Esophagus (tissue), 2 donors: ENCODE measurements around the gene ICAM4. TPM values are rescaled to one million over a fixed set of nuclear protein-coding genes. Genes with fewer than 3 reads are reported as not detected.
A peak's percentile ranks its signal among the peaks of the same experiment; 100 is the strongest.
"Not testable (repeated sequence)": the region's sequence is repeated elsewhere in the genome, so short reads cannot be mapped to it uniquely, and the experiment has no call there.

Experiments used
- H3K27ac ChIP-seq, 2 donors: one replicate each; pipeline ENCODE4 v1.5.1; 2013; ENCODE audit warnings: low read depth in 2 of 2, mild to moderate bottlenecking in 2 of 2, inconsistent platforms in 1 of 2, low read length in 1 of 2, moderate library complexity in 1 of 2
- H3K27me3 ChIP-seq, 2 donors: one replicate each; pipeline ENCODE4 v1.6.1; 2013; ENCODE audit warnings: low read length in 2 of 2, control low read depth in 1 of 2, mild to moderate bottlenecking in 1 of 2; ENCODE audit not compliant: insufficient read depth in 2 of 2, control insufficient read depth in 1 of 2
- H3K36me3 ChIP-seq, 2 donors: one replicate each; pipeline ENCODE4 v1.6.1; 2013; ENCODE audit warnings: low read length in 1 of 2; ENCODE audit not compliant: control insufficient read depth in 2 of 2, insufficient read depth in 2 of 2
- H3K4me1 ChIP-seq, 2 donors: one replicate each; pipeline ENCODE4 v1.6.1; 2013; ENCODE audit warnings: low read length in 1 of 2; ENCODE audit not compliant: control insufficient read depth in 2 of 2, insufficient read depth in 2 of 2
- H3K4me3 ChIP-seq, 2 donors: one replicate each; pipeline ENCODE4 v1.5.1; 2013; ENCODE audit warnings: low read length in 2 of 2, mild to moderate bottlenecking in 2 of 2, low read depth in 1 of 2, moderate library complexity in 1 of 2
- H3K9me3 ChIP-seq, 2 donors: one replicate each; pipeline ENCODE4 v1.6.1; 2013; ENCODE audit warnings: mild to moderate bottlenecking in 2 of 2, low read depth in 1 of 2, low read length in 1 of 2, moderate library complexity in 1 of 2; ENCODE audit not compliant: control insufficient read depth in 2 of 2, insufficient read depth in 1 of 2
- WGBS, 2 donors: extraction: QIAGEN DNeasy Blood & Tissue Kit; methylation state at CpG; one replicate each; pipeline ENCODE4 v1.1.7; 2013; 5-methylcytosine and 5-hydroxymethylcytosine counted together
- polyA plus RNA-seq, 2 donors: library from polyadenylated mRNA; stranded (reverse); fragments of 200-250 nt; gene quantifications; one replicate each; pipeline ENCODE4 v1.2.3, GENCODE V29; 2013
- donor health status: healthy with polysubstance abuse.
- donor health status: Bipolar disorder and iron deficiency.

ICAM4 gene, protein sequence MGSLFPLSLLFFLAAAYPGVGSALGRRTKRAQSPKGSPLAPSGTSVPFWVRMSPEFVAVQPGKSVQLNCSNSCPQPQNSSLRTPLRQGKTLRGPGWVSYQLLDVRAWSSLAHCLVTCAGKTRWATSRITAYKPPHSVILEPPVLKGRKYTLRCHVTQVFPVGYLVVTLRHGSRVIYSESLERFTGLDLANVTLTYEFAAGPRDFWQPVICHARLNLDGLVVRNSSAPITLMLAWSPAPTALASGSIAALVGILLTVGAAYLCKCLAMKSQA
- polyA plus RNA-seq, result under 1 TPM; 0.12 to 0.26 TPM

GRCh38 chr19:10286803-10287737 lies at the start of gene ICAM4:
TSS of gene ICAM4 (plus strand) at chr19:10286955. CDS start at chr19:10287013, 58 bp downstream.
- 11 to 24% methylated on average over 59 of the region's 59 CpGs for WGBS, 2 donors
- Histone ChIP-seq H3K4me3 (no peak within 1 kb of the TSS), H3K27me3 (peaks cover 0 to 15% of the 10 kb centered on the region in 2 donors), H3K36me3 (peaks cover 0 to 14% of the 10 kb centered on the region in 2 donors), H3K9me3 (peaks cover 0 to 6% of the 10 kb centered on the region in 2 donors), H3K4me1 (peaks cover 23 to 41% of the 10 kb centered on the region in 2 donors), H3K27ac (no peak within 1 kb of the TSS)

DNA sequence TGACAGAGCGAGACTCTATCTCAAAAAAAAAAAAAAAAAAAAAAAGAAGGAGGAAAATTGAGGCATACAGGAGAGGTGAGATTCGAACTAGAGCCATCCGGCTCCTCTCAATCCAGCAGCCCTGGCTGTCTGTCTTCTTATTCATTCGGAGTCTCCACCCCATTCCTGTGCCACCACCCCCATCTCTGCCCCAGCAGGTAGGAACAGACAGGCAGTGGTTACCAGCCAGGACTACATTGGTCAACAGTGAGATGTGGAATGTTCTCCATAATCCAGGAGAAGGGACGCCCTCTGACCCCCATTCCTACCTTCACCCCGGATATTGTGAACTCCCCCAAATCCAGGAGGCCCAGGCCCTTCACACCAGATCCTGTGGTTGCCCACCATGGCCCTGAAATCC lies 49.1 kb upstream of the ICAM4 start:
- Histone ChIP-seq H3K27me3 (no peaks in the 10 kb centered on the region), H3K36me3 (no peaks in the 10 kb centered on the region), H3K4me1 (no peaks in the 10 kb centered on the region), H3K9me3 (no peaks in the 10 kb centered on the region), H3K27ac (peak overlapping the region; percentile 34 to 53), H3K4me3 (no peak overlapping the region)
- WGBS, 2 donors, result 80 to 85% methylated on average over 6 of the region's 6 CpGs

DNA sequence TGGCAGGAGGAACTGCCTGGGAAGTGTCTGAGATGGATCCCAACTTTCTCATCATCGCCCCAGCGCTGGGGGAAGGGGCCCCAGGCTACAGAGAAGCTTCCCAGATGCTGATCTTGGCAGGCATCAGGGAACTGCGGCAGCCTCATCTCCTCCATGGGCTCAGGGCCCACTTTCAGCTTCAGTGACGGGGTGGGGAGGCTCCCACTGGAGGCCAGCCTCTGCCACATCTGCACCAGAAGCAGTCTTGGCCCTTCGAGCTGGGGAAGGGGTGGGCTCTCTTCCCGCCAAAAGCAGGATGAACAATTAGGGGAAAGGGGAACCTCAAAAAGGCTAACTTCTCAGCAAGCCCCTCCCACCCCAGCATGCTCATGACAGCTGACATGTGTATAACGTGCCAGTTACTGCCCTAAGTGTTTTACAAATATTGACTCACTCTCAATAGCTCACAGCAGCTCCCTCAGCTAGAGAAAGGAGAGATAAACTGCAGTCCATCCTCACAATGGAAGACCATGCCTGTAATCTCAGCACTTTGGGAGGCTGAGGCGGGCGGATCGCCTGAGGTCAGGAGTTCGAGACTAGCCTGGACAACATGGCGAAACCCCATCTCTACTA lies 48.5 kb upstream of the ICAM4 start:
- WGBS, 2 donors, result 56 to 59% methylated on average over 12 of the region's 12 CpGs
- H3K4me3 ChIP-seq, result no peak overlapping the region
- peak overlapping the region in 1 of 2 donors; percentile 53 for H3K27ac ChIP-seq
- no peaks in the 10 kb centered on the region for H3K27me3 ChIP-seq
- H3K4me1 ChIP-seq, result no peaks in the 10 kb centered on the region
- no peaks in the 10 kb centered on the region for H3K36me3 ChIP-seq
- H3K9me3 ChIP-seq, result no peaks in the 10 kb centered on the region

GRCh38 chr19:10241826-10242449 lies 44.8 kb upstream of the ICAM4 start:
- not testable (repeated sequence) for H3K4me1 ChIP-seq, H3K4me3 ChIP-seq, H3K27me3 ChIP-seq, H3K36me3 ChIP-seq, H3K27ac ChIP-seq, H3K9me3 ChIP-seq
- WGBS, 2 donors, result 87 to 88% methylated on average over 11 of the region's 11 CpGs

DNA sequence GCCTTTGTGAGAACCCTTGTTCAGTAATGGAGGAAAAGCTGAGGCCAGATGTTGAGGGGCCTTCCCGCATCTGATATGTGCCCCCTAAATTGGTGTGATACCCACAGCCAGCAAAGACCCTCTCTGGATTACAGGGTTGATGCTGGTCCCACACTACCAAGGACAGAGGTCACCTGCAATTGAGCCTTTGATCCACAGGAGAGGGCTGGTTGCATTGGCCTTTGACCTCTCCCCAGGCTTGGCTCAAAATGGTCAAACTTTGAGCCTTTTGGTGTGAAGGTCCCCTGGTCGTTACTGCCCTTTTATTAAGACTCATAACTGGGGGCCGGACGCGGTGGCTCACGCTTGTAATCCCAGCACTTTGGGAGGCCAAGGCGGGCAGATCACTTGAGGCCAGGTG lies 43.1 kb upstream of the ICAM4 start:
- Histone ChIP-seq H3K36me3 (no peaks in the 10 kb centered on the region), H3K27me3 (no peaks in the 10 kb centered on the region), H3K4me1 (no peaks in the 10 kb centered on the region), H3K9me3 (no peaks in the 10 kb centered on the region), H3K27ac (no peak overlapping the region), H3K4me3 (no peak overlapping the region)
- WGBS, 2 donors, result 93 to 94% methylated on average over 7 of the region's 7 CpGs

- 75 to 84% methylated on average over 9 of the region's 9 CpGs for WGBS, 2 donors
- H3K4me1 ChIP-seq, result no peaks in the 10 kb centered on the region
- H3K27ac ChIP-seq, result no peak overlapping the region
- H3K27me3 ChIP-seq, result no peaks in the 10 kb centered on the region
- no peak overlapping the region for H3K4me3 ChIP-seq
- no peaks in the 10 kb centered on the region for H3K36me3 ChIP-seq
- H3K9me3 ChIP-seq, result no peaks in the 10 kb centered on the region
Measured at GRCh38 chr19:10245189-10245939, 41.4 kb upstream of the ICAM4 start.

DNA sequence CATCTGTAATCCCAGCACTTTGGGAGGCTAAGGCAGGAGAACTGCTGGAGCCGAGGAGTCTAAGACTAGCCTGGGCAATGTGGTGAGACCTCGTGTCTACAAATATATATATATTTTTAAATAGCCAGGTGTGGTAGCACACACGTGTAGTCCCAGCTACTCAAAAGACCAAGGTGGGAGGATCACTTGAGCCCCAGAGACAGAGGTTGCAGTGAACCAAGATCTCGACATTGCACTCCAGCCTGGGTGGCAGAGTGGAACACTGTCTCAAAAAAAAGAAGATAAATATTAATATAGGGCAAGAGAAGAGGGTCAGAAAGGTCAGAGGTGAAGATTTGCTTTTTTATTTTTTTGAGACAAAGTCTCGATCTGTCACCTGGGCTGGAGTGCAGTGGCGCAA lies 40.2 kb upstream of the ICAM4 start:
- Histone ChIP-seq H3K27me3 (no peaks in the 10 kb centered on the region), H3K4me1 (no peaks in the 10 kb centered on the region), H3K36me3 (no peaks in the 10 kb centered on the region), H3K9me3 (no peaks in the 10 kb centered on the region), H3K27ac (no peak overlapping the region), H3K4me3 (no peak overlapping the region)
- WGBS, 2 donors, result 82 to 83% methylated on average over 6 of the region's 6 CpGs

GRCh38 chr19:10251792-10252694 lies 34.7 kb upstream of the ICAM4 start, which contains the start of gene MRPL4:
TSS of gene MRPL4 (plus strand) at chr19:10252214. CDS start at chr19:10252254, 40 bp downstream.
- H3K4me3 ChIP-seq, result peak within 1 kb of the TSS; percentile 87 to 89
- H3K36me3 ChIP-seq, result peaks cover 9 to 17% of the 10 kb centered on the region in 2 donors
- no peaks in the 10 kb centered on the region for H3K27me3 ChIP-seq
- H3K27ac ChIP-seq, result peak within 1 kb of the TSS; percentile 73 to 92
- WGBS, 2 donors, result 0 to 1% methylated on average over 76 to 77 of the region's 77 CpGs
- H3K4me1 ChIP-seq, result no peaks in the 10 kb centered on the region
- no peaks in the 10 kb centered on the region for H3K9me3 ChIP-seq
